HT1080 (cell line): ENCODE data around the gene GLOD4. TPM values are rescaled to one million over a fixed set of nuclear protein-coding genes. Genes with fewer than 3 reads are reported as not detected.

Source experiments
- DNase-seq: peaks from one replicate; pipeline ENCODE4 v3.0.0-alpha.2; 2015; ENCODE audit warnings: low read depth
- total RNA-seq: library from RNA; depleted of rRNA; stranded (reverse); fragments of >200 nt; shearing (Covaris generic); gene quantifications from 2 replicates; pipeline ENCODE4 v1.2.3, GENCODE V29; 2014

GLOD4 gene
- total RNA-seq, 1 experiment from 2014 or later = 59.4 TPM

GRCh38 chr17:743139-743538 lies 38.9 kb downstream of the GLOD4 start:
- no peak for DNase-seq

GRCh38 chr17:742147-742793 lies 39.8 kb downstream of the GLOD4 start:
- no peak for DNase-seq

- DNase-seq = no peak
These were observed 41.7 kb downstream of the GLOD4 start for GRCh38 chr17:740240-741017.

- DNase-seq = no peak
These were observed 44.4 kb downstream of the GLOD4 start for GRCh38 chr17:737561-738113.

GRCh38 chr17:733743-734142 lies 48.3 kb downstream of the GLOD4 start:
- DNase-seq = no peak

GRCh38 chr17:732902-733720 lies 49.0 kb downstream of the GLOD4 start:
- peak; percentile 38 for DNase-seq

GRCh38 chr17:732067-732901 lies 49.8 kb downstream of the GLOD4 start, which contains the start of gene TLCD3A:
TSS of gene TLCD3A (plus strand) at chr17:732596. CDS start at chr17:732648, 52 bp downstream.
- DNase-seq = peak; percentile 15

GRCh38 chr17:731644-732066 lies 50.4 kb downstream of the GLOD4 start:
- no peak for DNase-seq

- no peak for DNase-seq
These were observed 53.2 kb downstream of the GLOD4 start for GRCh38 chr17:728911-729310.

- DNase-seq = no peak
These were observed 55.7 kb downstream of the GLOD4 start for GRCh38 chr17:726271-726919.

GRCh38 chr17:725746-726145 lies 56.3 kb downstream of the GLOD4 start:
- no peak for DNase-seq

- DNase-seq = no peak
These were observed 57.0 kb downstream of the GLOD4 start for GRCh38 chr17:725084-725483.

- DNase-seq = no peak
These were observed 60.5 kb downstream of the GLOD4 start for GRCh38 chr17:721540-721937.

- no peak for DNase-seq
These were observed 61.2 kb downstream of the GLOD4 start for GRCh38 chr17:720706-721539.

- DNase-seq = no peak
These were observed 64.0 kb downstream of the GLOD4 start for GRCh38 chr17:718075-718474.
